ENCODE measurements around the gene KLHL18. TPM values are rescaled to one million over a fixed set of nuclear protein-coding genes. Genes with fewer than 3 reads are reported as not detected.
"Not testable (repeated sequence)": the region's sequence is repeated elsewhere in the genome, so short reads cannot be mapped to it uniquely, and the experiment has no call there.

KLHL18 gene
- 17.5 TPM for polyA plus RNA-seq (2013, experiment 1 of 4)
- polyA plus RNA-seq (2013, experiment 2 of 4), result 18.6 TPM
- 11.2 TPM for polyA plus RNA-seq (2013, experiment 3 of 4)
- 12.0 TPM for polyA plus RNA-seq (2013, experiment 4 of 4)

DNA sequence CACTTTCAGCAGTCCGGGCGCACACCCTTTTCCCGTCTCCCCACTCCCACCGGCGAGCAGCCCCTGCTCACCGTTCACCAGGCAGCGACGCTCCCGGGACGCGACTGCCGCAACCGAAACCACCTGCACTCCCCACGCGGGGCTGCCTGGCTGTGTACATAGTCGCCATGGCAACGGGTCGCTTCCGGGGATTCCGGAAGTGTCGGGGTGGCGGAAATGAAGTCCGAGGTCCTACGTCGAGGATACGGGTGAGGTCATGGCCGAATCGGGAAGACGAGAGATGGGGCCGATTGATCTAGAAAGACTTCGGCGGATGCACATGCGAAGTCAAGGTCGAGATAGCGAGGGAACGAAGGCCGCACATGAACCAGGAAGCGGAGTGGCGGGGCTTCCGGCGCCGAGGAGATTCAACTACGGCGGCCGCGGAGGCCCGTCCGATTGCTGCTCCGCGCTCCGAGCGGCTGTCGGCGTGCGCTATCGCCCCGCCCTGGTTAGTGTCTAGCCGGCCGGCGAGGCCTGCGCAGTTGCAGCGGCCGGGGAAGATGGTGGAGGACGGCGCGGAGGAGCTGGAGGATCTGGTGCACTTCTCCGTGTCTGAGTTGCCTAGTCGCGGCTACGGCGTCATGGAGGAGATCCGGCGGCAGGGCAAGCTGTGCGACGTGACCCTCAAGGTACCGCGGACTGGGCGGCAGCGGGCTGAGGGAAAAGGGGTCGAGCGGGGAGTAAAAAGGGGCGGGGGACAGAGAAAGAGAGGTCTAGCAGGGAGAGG lies at the start of gene KLHL18, which contains the start of gene KIF9:
Gene KLHL18 (plus strand): TSS at position 521 of the 769 bp plus-strand sequence. CDS start 22 bp downstream, at position 543.
Gene KIF9 (minus strand): TSS at position 376 of the 769 bp plus-strand sequence. CDS start 5,425 bp downstream, outside the sequence.
- Histone ChIP-seq H3K4me1 (ENCODE audit: control insufficient read depth, insufficient read depth, low read length) (peaks cover 5% of the 10 kb centered on the region), H3K27ac (ENCODE audit: insufficient read depth, low read depth, low read length, poor library complexity, severe bottlenecking) (peak within 1 kb of the TSS; percentile 66), H3K9me3 (ENCODE audit: control insufficient read depth, low read length) (no peaks in the 10 kb centered on the region), H3K36me3 (ENCODE audit: control insufficient read depth, insufficient read depth, low read length) (no peaks in the 10 kb centered on the region), H3K4me3 (ENCODE audit: insufficient read depth, low read depth, low read length) (peak within 1 kb of the TSS; percentile 76), H3K27me3 (ENCODE audit: control insufficient read depth, insufficient read depth, low read length, poor library complexity, severe bottlenecking) (no peaks in the 10 kb centered on the region)
- WGBS, 2 experiments, result 0% methylated on average over 82 of the region's 82 CpGs

DNA sequence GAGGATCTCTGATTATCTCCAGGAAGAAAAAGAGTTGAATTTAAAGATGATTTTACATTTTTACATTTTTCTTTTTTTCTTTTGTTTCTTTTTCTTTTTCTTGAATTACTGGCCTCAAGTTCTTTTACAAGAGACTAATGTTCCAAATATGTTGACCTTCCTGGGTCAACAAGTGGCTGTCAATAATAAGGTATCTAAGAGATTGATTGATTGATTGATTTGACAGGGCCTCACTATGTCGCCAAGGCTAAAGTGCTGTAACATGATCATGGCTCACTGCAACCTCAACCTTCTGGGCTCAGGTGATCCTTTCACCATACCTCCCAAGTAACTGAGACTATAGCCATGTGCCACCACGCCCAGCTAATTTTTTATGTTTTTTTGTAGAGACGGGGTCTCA lies 44.7 kb upstream of the KLHL18 start:
- Histone ChIP-seq H3K27ac (ENCODE audit: insufficient read depth, low read depth, low read length, poor library complexity, severe bottlenecking) (no peak overlapping the region), H3K9me3 (ENCODE audit: control insufficient read depth, low read length) (no peaks in the 10 kb centered on the region), H3K27me3 (ENCODE audit: control insufficient read depth, insufficient read depth, low read length, poor library complexity, severe bottlenecking) (no peaks in the 10 kb centered on the region), H3K4me1 (ENCODE audit: control insufficient read depth, insufficient read depth, low read length) (no peaks in the 10 kb centered on the region), H3K36me3 (ENCODE audit: control insufficient read depth, insufficient read depth, low read length) (no peaks in the 10 kb centered on the region), H3K4me3 (ENCODE audit: insufficient read depth, low read depth, low read length) (no peak overlapping the region)
- 91 to 94% methylated on average over 3 of the region's 3 CpGs for WGBS, 2 experiments

DNA sequence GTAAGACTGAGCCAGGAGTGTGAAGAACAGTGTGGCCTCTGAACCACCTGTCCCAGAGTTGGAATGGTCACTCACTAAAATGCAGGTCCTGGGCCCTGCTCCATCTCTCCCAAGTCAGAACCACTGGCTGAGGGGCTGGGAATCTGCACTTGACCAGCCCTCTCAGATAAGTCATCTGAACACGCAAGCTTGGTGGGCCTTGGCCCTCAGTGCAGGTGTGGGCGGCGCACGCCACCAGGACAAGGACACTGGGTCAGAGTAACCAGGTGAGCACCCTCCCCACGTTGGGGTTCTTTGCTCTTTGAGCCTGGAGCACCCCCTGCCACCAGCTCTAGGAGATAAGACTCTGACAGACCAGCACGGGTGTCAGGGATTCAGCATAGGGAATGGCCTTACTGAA lies 42.8 kb upstream of the KLHL18 start:
- no peaks in the 10 kb centered on the region for H3K36me3 ChIP-seq (ENCODE audit: control insufficient read depth, insufficient read depth, low read length)
- 92 to 95% methylated on average over 6 of the region's 6 CpGs for WGBS, 2 experiments
- H3K27me3 ChIP-seq (ENCODE audit: control insufficient read depth, insufficient read depth, low read length, poor library complexity, severe bottlenecking), result no peaks in the 10 kb centered on the region
- H3K27ac ChIP-seq (ENCODE audit: insufficient read depth, low read depth, low read length, poor library complexity, severe bottlenecking), result no peak overlapping the region
- H3K9me3 ChIP-seq (ENCODE audit: control insufficient read depth, low read length), result no peaks in the 10 kb centered on the region
- H3K4me1 ChIP-seq (ENCODE audit: control insufficient read depth, insufficient read depth, low read length), result no peaks in the 10 kb centered on the region
- no peak overlapping the region for H3K4me3 ChIP-seq (ENCODE audit: insufficient read depth, low read depth, low read length)

DNA sequence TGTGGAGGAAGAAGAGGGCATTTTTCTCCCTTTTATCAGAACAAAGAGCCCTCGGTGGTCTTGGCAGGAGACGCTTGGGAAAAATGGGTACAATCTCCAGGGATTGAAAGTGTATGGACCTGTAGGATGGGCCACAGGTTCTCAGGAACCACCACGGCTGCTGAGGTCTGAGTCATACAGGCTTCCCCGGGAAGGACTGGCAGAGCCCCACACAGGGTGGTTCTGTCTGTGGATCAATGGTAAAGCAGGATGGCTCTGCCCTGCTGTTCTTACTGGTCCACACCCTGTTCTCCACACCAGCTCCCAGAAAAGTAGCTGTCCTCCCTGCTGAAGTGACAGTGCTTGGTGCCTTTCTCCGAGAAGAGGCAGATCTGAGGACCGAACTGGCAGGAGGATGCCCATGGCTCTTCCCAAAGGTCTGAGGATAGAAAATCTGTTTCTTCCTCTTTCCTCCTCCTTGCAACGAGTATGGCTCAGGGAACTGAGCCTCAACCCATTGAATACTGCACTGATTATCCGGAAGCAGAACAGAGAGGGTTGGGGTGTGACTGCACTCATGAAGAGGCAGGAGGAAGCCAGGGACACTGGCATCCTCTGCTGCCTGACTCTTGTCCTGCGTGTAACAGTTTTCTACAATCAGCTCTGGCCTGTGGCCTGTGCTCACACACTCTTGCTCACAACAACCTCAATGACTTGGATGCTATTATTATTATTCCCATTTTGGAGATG lies 39.2 kb upstream of the KLHL18 start:
- H3K9me3 ChIP-seq (ENCODE audit: control insufficient read depth, low read length), result no peaks in the 10 kb centered on the region
- 90 to 92% methylated on average over 9 of the region's 9 CpGs for WGBS, 2 experiments
- H3K36me3 ChIP-seq (ENCODE audit: control insufficient read depth, insufficient read depth, low read length), result no peaks in the 10 kb centered on the region
- H3K27ac ChIP-seq (ENCODE audit: insufficient read depth, low read depth, low read length, poor library complexity, severe bottlenecking), result no peak overlapping the region
- no peak overlapping the region for H3K4me3 ChIP-seq (ENCODE audit: insufficient read depth, low read depth, low read length)
- H3K27me3 ChIP-seq (ENCODE audit: control insufficient read depth, insufficient read depth, low read length, poor library complexity, severe bottlenecking), result no peaks in the 10 kb centered on the region
- no peaks in the 10 kb centered on the region for H3K4me1 ChIP-seq (ENCODE audit: control insufficient read depth, insufficient read depth, low read length)

DNA sequence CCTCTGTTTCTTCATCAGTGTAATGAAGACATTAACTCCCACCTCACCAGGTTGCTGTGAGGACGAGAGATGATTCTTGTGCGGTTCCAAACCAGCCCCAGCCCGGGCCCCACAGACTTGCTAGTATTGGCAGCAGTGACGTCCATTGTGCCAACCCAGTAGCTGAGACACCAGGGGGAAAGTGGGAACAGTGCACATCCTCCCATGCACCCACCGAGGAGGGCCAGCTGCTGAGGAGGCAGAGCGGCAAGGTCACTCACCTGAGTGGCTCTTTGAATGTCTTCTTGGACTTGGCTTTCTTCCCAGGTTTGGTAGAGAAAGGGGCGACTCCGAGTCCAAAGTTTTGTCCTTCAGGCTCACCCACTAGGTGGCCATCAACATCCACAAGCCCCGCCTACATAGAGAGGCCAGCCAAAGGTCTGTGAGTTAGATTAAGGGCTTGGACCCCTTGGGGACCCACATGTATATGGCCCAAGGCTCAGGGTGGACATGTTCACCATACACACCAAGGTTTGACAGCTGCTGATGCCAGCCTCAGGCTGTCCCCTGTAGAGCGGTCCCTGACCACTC lies 38.1 kb upstream of the KLHL18 start:
- 90 to 93% methylated on average over 10 of the region's 10 CpGs for WGBS, 2 experiments
- H3K36me3 ChIP-seq (ENCODE audit: control insufficient read depth, insufficient read depth, low read length), result no peaks in the 10 kb centered on the region
- H3K27me3 ChIP-seq (ENCODE audit: control insufficient read depth, insufficient read depth, low read length, poor library complexity, severe bottlenecking), result no peaks in the 10 kb centered on the region

DNA sequence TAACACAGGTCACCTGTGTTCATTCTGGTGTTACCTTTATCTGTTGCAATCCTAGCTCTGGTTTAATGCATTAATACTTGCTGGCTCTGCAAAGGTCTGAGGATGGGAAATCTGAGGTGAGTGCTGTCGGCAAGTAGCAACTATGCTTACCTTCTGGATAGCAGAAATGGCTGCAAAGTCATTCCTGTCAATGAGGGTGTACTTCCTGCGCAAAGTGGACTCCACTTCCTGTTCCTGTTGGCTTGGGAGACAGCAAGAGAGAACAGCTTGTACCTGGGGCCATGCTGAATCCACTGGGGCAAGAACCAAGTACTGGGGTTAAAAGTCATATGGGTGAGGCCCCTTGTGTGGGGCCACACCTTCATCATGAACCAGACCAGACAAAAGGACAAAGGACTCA lies 37.5 kb upstream of the KLHL18 start:
- no peaks in the 10 kb centered on the region for H3K9me3 ChIP-seq (ENCODE audit: control insufficient read depth, low read length)

More for the DNA sequence above, 38.1 kb upstream of the KLHL18 start:
- Histone ChIP-seq H3K9me3 (ENCODE audit: control insufficient read depth, low read length) (no peaks in the 10 kb centered on the region), H3K27ac (ENCODE audit: insufficient read depth, low read depth, low read length, poor library complexity, severe bottlenecking) (no peak overlapping the region), H3K4me1 (ENCODE audit: control insufficient read depth, insufficient read depth, low read length) (no peaks in the 10 kb centered on the region), H3K4me3 (ENCODE audit: insufficient read depth, low read depth, low read length) (no peak overlapping the region)

DNA sequence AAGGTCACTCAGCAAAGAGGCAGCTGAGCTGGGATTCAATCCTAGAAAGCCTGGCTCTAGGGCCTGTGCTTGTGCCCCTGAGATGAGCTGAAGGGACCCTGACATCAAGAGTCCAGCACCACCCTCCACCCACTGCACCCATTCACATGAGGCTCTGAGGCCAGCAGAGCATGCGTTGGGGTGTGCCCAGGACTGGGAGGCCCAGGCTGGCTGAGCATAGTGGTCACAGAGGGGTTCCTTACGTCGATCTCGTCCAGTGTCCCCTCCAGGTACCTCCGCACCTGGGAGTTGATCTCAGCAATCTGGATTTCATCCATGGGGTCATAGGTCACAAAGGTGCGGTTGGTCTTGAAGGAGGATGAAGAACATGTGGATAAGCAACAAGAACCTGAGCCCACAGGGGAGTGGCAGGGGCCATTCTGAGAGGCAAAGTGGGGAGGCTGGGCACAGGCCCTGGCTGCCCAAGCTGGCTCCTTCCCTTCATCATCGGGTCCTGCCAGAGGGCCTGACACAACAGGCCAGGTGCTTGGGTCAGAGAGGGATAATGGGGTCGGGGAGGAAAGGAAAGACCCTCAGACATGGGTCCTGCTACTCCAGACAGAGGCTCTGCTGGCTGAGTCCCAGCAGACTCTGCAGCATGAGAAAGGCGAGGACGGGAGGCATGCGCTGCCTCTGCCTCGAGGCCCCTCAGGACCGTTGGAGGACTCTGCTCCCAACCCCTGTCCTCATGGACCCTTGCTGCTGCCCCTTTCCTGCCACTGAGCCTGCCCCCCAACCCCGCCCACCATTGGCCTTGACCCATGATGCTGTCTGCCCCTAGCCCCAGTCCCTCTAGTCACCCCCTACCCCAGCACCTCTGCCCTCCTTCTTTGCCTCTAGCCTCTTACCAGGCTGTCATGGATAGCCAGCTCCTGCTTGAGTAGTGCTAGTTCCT lies 35.3 kb upstream of the KLHL18 start:
- WGBS, 2 experiments, result 91 to 93% methylated on average over 14 of the region's 14 CpGs

More for the DNA sequence above, 37.5 kb upstream of the KLHL18 start:
- 94 to 95% methylated on average over 2 of the region's 2 CpGs for WGBS, 2 experiments
- no peaks in the 10 kb centered on the region for H3K4me1 ChIP-seq (ENCODE audit: control insufficient read depth, insufficient read depth, low read length)
- H3K27me3 ChIP-seq (ENCODE audit: control insufficient read depth, insufficient read depth, low read length, poor library complexity, severe bottlenecking), result no peaks in the 10 kb centered on the region
- H3K36me3 ChIP-seq (ENCODE audit: control insufficient read depth, insufficient read depth, low read length), result no peaks in the 10 kb centered on the region
- H3K27ac ChIP-seq (ENCODE audit: insufficient read depth, low read depth, low read length, poor library complexity, severe bottlenecking), result no peak overlapping the region
- H3K4me3 ChIP-seq (ENCODE audit: insufficient read depth, low read depth, low read length), result no peak overlapping the region

DNA sequence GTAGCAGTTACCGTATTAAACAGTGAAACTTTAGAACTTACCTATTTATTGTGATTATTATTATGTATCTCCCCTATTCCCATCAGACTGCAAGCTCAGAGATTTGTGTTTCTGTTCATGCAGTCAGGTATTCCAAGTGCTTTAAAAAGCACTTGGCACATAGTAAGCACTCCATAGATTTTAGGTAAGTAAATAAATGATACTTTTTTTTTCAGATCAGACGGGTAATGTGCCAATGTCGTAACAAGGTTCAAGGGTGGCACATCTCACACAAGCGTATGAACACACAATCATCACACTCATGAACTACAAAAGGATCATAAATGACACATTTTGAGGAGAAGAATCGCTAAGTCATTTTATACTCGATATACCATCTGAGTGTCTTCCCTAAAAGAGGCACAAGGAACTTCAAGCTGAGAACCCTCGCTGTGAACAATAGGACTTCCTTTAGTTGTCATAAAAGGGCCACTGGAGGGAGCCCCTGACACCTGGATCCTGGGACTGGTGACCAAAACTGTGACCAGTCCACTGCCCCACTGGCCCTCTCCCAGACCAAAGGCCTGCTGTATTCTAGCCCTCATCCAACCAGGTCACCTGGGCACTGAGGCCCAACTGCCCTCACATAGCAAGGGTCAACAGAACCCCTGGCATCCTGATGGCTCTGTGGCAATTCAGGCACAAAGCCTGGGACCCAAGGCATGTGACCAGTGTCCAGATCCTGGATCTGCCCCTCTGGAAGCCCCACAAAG lies 32.3 kb upstream of the KLHL18 start:
- no peak overlapping the region for H3K4me3 ChIP-seq (ENCODE audit: insufficient read depth, low read depth, low read length)
- no peaks in the 10 kb centered on the region for H3K36me3 ChIP-seq (ENCODE audit: control insufficient read depth, insufficient read depth, low read length)
- no peak overlapping the region for H3K27ac ChIP-seq (ENCODE audit: insufficient read depth, low read depth, low read length, poor library complexity, severe bottlenecking)
- no peaks in the 10 kb centered on the region for H3K27me3 ChIP-seq (ENCODE audit: control insufficient read depth, insufficient read depth, low read length, poor library complexity, severe bottlenecking)
- H3K4me1 ChIP-seq (ENCODE audit: control insufficient read depth, insufficient read depth, low read length), result no peaks in the 10 kb centered on the region
- no peaks in the 10 kb centered on the region for H3K9me3 ChIP-seq (ENCODE audit: control insufficient read depth, low read length)
- 78 to 84% methylated on average over 6 to 7 of the region's 7 CpGs for WGBS, 2 experiments

More for the DNA sequence above, 35.3 kb upstream of the KLHL18 start:
- Histone ChIP-seq H3K4me1 (ENCODE audit: control insufficient read depth, insufficient read depth, low read length) (no peaks in the 10 kb centered on the region), H3K27me3 (ENCODE audit: control insufficient read depth, insufficient read depth, low read length, poor library complexity, severe bottlenecking) (no peaks in the 10 kb centered on the region), H3K4me3 (ENCODE audit: insufficient read depth, low read depth, low read length) (no peak overlapping the region), H3K27ac (ENCODE audit: insufficient read depth, low read depth, low read length, poor library complexity, severe bottlenecking) (no peak overlapping the region), H3K36me3 (ENCODE audit: control insufficient read depth, insufficient read depth, low read length) (no peaks in the 10 kb centered on the region), H3K9me3 (ENCODE audit: control insufficient read depth, low read length) (no peaks in the 10 kb centered on the region)

DNA sequence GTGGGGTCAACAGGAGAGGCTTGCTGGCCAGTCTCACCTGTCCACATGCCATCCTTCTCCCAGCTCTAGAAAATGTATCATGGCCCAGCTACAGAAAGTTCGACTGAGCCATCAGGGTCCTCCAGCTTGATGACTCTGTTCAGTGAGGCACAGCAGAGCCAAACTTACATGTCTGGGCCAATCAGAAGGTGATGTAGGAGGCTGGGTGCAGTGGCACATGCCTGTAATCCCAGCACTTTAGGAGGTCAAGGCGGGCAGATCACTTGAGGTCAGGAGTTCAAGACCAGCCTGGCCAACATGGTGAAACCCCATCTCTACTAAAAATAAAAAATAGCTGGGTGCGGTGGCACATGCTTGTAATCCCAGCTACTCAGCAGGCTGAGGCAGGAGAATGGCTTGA lies 31.7 kb upstream of the KLHL18 start:
- not testable (repeated sequence) for H3K4me1 ChIP-seq (ENCODE audit: control insufficient read depth, insufficient read depth, low read length); H3K27ac ChIP-seq (ENCODE audit: insufficient read depth, low read depth, low read length, poor library complexity, severe bottlenecking); H3K9me3 ChIP-seq (ENCODE audit: control insufficient read depth, low read length); H3K36me3 ChIP-seq (ENCODE audit: control insufficient read depth, insufficient read depth, low read length); H3K4me3 ChIP-seq (ENCODE audit: insufficient read depth, low read depth, low read length); H3K27me3 ChIP-seq (ENCODE audit: control insufficient read depth, insufficient read depth, low read length, poor library complexity, severe bottlenecking)
- 73 to 83% methylated on average over 3 of the region's 3 CpGs for WGBS, 2 experiments

Data from ectodermal cell (in vitro differentiated cells).